GM12878 (cell line): ENCODE results near the gene PCDHGA7. TPM values are rescaled to one million over a fixed set of nuclear protein-coding genes. Genes with fewer than 3 reads are reported as not detected.
"Not testable (repeated sequence)": the region's sequence is repeated elsewhere in the genome, so short reads cannot be mapped to it uniquely, and the experiment has no call there.

ENCODE experiments used
- ATAC-seq: fragments of 200-7000 bp; cut with Tn5 transposase; 3 replicates; pipeline ENCODE4 v1.9.1; 2020; ENCODE audit warnings: mild to moderate bottlenecking, moderate library complexity
- BruUV-seq: library from RNA; stranded (reverse); fragments of 400-500 nt; replicated peaks from 2 replicates; lab custom pipeline; 2021; lab: Mats Ljungman, UMichigan
- CTCF ChIA-PET: fragments of 300-600 bp; sonication (Branson Sonifier 250); formaldehyde crosslinking; extraction: SDS; loops from one replicate; lab custom pipeline; 2021; ENCODE audit warnings: inconsistent platforms; lab: Yijun Ruan, JAX
- POLR2A ChIA-PET: fragments of 350-600 bp; formaldehyde crosslinking; extraction: SDS; loops from one replicate; lab custom pipeline; 2021; ENCODE audit warnings: inconsistent platforms; lab: Charles Lee
- RAD21 ChIA-PET: fragments of 300-600 bp; sonication (Branson Sonifier 250); formaldehyde crosslinking; loops from one replicate; lab custom pipeline; 2023; ENCODE audit warnings: antibody characterized with exemption; ENCODE audit not compliant: unreplicated experiment; lab: Charles Lee
- SMC1A ChIA-PET: fragments of 300-600 bp; sonication (Branson Sonifier 250); formaldehyde crosslinking; loops from one replicate; lab custom pipeline; 2023; ENCODE audit not compliant: unreplicated experiment, uncharacterized antibody; lab: Charles Lee
- DNase-seq: peaks from one replicate; pipeline ENCODE4 v3.0.0-alpha.2; 2011; ENCODE audit warnings: low read depth, low spot score
- FAIRE-seq: peaks from 3 replicates; lab custom pipeline; 2011; peaks lifted over from hg19 to GRCh38; lab: Jason Lieb, UNC
- H2AFZ ChIP-seq: 2 replicates; pipeline ENCODE4 v1.6.0; 2011; ENCODE audit warnings: low read depth, low read length, control low read depth; ENCODE audit not compliant: control insufficient read depth
- H3K27ac ChIP-seq: 2 replicates; pipeline ENCODE4 v1.5.1; 2011; ENCODE audit warnings: control low read depth; ENCODE audit not compliant: control insufficient read depth, insufficient read depth
- H3K27me3 ChIP-seq, 2 experiments: replicated peaks in 1 of 2; 2 replicates each; pipeline versions ENCODE4 v1.6.0 to v1.6.1; 2011; ENCODE audit warnings: low read length in 1 of 2; ENCODE audit not compliant: control insufficient read depth in 2 of 2, insufficient read depth in 2 of 2
- H3K36me3 ChIP-seq, 2 experiments: 2 replicates each; pipeline ENCODE4 v1.5.1; 2011; ENCODE audit warnings: low read length in 1 of 2; ENCODE audit not compliant: control insufficient read depth in 2 of 2, insufficient read depth in 2 of 2
- H3K4me1 ChIP-seq: 2 replicates; pipeline ENCODE4 v1.6.1; 2011; ENCODE audit warnings: mild to moderate bottlenecking, low read length, moderate library complexity, mixed read lengths; ENCODE audit not compliant: control insufficient read depth, insufficient read depth
- H3K4me2 ChIP-seq: 2 replicates; pipeline ENCODE4 v1.6.0; 2011; ENCODE audit warnings: control low read depth; ENCODE audit not compliant: control insufficient read depth, insufficient read depth
- H3K4me3 ChIP-seq: fragments of 200-600 bp; sonication (generic); 2 replicates; pipeline ENCODE4 v1.5.1; 2016
- H3K79me2 ChIP-seq: 2 replicates; pipeline ENCODE4 v1.6.0; 2011; ENCODE audit warnings: low read length; ENCODE audit not compliant: control insufficient read depth, insufficient read depth
- H3K9ac ChIP-seq: 2 replicates; pipeline ENCODE4 v1.8.0; 2011; ENCODE audit warnings: low read length, control low read depth, mixed read lengths; ENCODE audit not compliant: control insufficient read depth, insufficient read depth
- H3K9me3 ChIP-seq: replicated peaks from 3 replicates; pipeline ENCODE4 v1.5.1; 2011; ENCODE audit warnings: mild to moderate bottlenecking, low read length; ENCODE audit not compliant: control insufficient read depth, insufficient read depth
- H4K20me1 ChIP-seq: 2 replicates; pipeline ENCODE4 v1.6.0; 2011; ENCODE audit not compliant: control insufficient read depth, insufficient read depth
- EED ChIP-seq: sonication (generic); IDR thresholded peaks from 2 replicates; pipeline ENCODE4 v1.6.1; 2016; ENCODE audit warnings: antibody characterized with exemption, low read depth
- ZBED1 ChIP-seq: IDR thresholded peaks from 2 replicates; pipeline ENCODE4 v1.6.1; 2016; ENCODE audit warnings: borderline replicate concordance
- WGBS: methylation state at CpG from one replicate; pipeline ENCODE4 v1.1.6; 2016; ENCODE audit warnings: low lambda C conversion rate; ENCODE audit not compliant: insufficient replicate concordance, insufficient coverage; ENCODE audit errors: missing lambda C conversion rate; 5-methylcytosine and 5-hydroxymethylcytosine counted together
- in situ Hi-C: fragments of 300-500 bp; cut with MboI; formaldehyde crosslinking; loops from 9 replicates; pipeline ENCODE4 v1.14.3; 2018; ENCODE audit warnings: mixed read lengths
- intact Hi-C: fragments of 100-400 bp; cut with micrococcal nuclease; formaldehyde crosslinking; loops from one replicate; pipeline ENCODE4 v1.14.2; 2022; ENCODE audit not compliant: unreplicated experiment
- polyA plus RNA-seq, 11 experiments: library from polyadenylated mRNA; depleted of rRNA in 4 of 11; unstranded in 6 of 11; stranded (reverse) in 5 of 11; fragments of >200 nt; fragmentation: Nextera tagmentation in 4 of 11; fragmentation: Illumina TruSeq in 1 of 11; extraction: Ambion mirVana in 4 of 11; extraction: Trizol in 1 of 11; gene quantifications; 1 replicate in 1 of 11; 2 replicates in 10 of 11; pipeline versions ENCODE4 v1.2.1 to v1.2.3, GENCODE V29; 2011 to 2016; ENCODE audit warnings: inconsistent platforms in 2 of 11, missing spikeins in 2 of 11, low read depth in 1 of 11
- total RNA-seq, 4 experiments: library from RNA; depleted of rRNA in 3 of 4; stranded (reverse); fragments of >200 nt in 3 of 4; fragmentation: Illumina TruSeq in 1 of 4; extraction: Trizol in 1 of 4; gene quantifications; 2 replicates each; pipeline versions ENCODE4 v1.2.1 to v1.2.3, GENCODE V29; 2013 to 2021
- TF ChIP-seq, protein P1 (sequence below): fragments of 450-650 bp; IDR thresholded peaks from 2 replicates; pipeline ENCODE4 v1.6.1; 2017; ENCODE audit warnings: borderline replicate concordance

PCDHGA7 gene
- total and polyA plus RNA-seq, 10 of the 15 experiments (the other 5 are each of a cell fraction or from before 2014, with no cell fraction given), result 0.01 to 0.18 (median 0.08) TPM; not detected in 3

DNA sequence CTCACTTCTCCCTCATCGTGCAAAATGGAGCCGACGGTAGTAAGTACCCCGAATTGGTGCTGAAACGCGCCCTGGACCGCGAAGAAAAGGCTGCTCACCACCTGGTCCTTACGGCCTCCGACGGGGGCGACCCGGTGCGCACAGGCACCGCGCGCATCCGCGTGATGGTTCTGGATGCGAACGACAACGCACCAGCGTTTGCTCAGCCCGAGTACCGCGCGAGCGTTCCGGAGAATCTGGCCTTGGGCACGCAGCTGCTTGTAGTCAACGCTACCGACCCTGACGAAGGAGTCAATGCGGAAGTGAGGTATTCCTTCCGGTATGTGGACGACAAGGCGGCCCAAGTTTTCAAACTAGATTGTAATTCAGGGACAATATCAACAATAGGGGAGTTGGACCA, 48.7 kb downstream of the PCDHGA7 start (continued):
- TF ChIP-seq, protein P1, sequence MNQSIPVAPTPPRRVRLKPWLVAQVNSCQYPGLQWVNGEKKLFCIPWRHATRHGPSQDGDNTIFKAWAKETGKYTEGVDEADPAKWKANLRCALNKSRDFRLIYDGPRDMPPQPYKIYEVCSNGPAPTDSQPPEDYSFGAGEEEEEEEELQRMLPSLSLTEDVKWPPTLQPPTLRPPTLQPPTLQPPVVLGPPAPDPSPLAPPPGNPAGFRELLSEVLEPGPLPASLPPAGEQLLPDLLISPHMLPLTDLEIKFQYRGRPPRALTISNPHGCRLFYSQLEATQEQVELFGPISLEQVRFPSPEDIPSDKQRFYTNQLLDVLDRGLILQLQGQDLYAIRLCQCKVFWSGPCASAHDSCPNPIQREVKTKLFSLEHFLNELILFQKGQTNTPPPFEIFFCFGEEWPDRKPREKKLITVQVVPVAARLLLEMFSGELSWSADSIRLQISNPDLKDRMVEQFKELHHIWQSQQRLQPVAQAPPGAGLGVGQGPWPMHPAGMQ, result no peak
- TF ChIP-seq ZBED1 (no peak), EED (no peak)

DNA sequence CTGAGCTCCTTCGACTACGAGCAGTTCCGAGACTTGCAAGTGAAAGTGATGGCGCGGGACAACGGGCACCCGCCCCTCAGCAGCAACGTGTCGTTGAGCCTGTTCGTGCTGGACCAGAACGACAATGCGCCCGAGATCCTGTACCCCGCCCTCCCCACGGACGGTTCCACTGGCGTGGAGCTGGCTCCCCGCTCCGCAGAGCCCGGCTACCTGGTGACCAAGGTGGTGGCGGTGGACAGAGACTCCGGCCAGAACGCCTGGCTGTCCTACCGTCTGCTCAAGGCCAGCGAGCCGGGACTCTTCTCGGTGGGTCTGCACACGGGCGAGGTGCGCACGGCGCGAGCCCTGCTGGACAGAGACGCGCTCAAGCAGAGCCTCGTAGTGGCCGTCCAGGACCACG, 49.8 kb downstream of the PCDHGA7 start:
- ATAC-seq, H3K79me2 ChIP-seq, H3K27me3 ChIP-seq, H3K27ac ChIP-seq, H4K20me1 ChIP-seq, DNase-seq, H3K36me3 ChIP-seq, H3K4me3 ChIP-seq, H3K4me2 ChIP-seq, H2AFZ ChIP-seq, BruUV-seq, in situ Hi-C loops, H3K9ac ChIP-seq, FAIRE-seq, POLR2A ChIA-PET, H3K4me1 ChIP-seq, RAD21 ChIA-PET, intact Hi-C loops: not testable (repeated sequence)
- WGBS, result 99% methylated on average over 16 of the region's 38 CpGs
- peaks cover 16% of the 10 kb centered on the region; the same call in 2 of the 3 replicates for H3K9me3 ChIP-seq
- ChIA-PET SMC1A (interaction anchor here (0.6 kb wide), 1 partner anchor 92 kb away, joined by 3 read pairs; no protein-coding TSS in a partner anchor), CTCF (interaction anchor here (2.6 to 2.9 kb wide), 2 partner anchors 11 to 131 kb away, joined by 36 to 46 read pairs; partner anchors contain the start of gene PCDHGA11)

DNA sequence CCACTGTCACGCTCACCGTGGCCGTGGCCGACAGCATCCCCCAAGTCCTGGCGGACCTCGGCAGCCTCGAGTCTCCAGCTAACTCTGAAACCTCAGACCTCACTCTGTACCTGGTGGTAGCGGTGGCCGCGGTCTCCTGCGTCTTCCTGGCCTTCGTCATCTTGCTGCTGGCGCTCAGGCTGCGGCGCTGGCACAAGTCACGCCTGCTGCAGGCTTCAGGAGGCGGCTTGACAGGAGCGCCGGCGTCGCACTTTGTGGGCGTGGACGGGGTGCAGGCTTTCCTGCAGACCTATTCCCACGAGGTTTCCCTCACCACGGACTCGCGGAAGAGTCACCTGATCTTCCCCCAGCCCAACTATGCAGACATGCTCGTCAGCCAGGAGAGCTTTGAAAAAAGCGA, 50.2 kb downstream of the PCDHGA7 start:
- CTCF ChIA-PET, ATAC-seq: not testable (repeated sequence)

More for the DNA sequence above, 50.2 kb downstream of the PCDHGA7 start:
- WGBS, result 80% methylated on average over 22 of the region's 29 CpGs
- intact Hi-C loops, FAIRE-seq, POLR2A ChIA-PET, H3K4me2 ChIP-seq, SMC1A ChIA-PET, BruUV-seq, H4K20me1 ChIP-seq, H3K4me3 ChIP-seq, H3K27me3 ChIP-seq, H3K4me1 ChIP-seq, in situ Hi-C loops, H2AFZ ChIP-seq, H3K36me3 ChIP-seq, H3K27ac ChIP-seq, H3K9ac ChIP-seq, RAD21 ChIA-PET, DNase-seq, H3K79me2 ChIP-seq: not testable (repeated sequence)
- peaks cover 13% of the 10 kb centered on the region; the same call in 2 of the 3 replicates for H3K9me3 ChIP-seq
